WTC11 (cell line): ENCODE measurements around the gene OXER1. TPM values are rescaled to one million over a fixed set of nuclear protein-coding genes. Genes with fewer than 3 reads are reported as not detected.

Source experiments
- ATAC-seq: fragments of 200-7000 bp; cut with Tn5 transposase; 2 replicates; pipeline ENCODE4 v1.10.0; 2021; ENCODE audit warnings: mild to moderate bottlenecking, moderate library complexity
- CTCF ChIA-PET: fragments of 300-600 bp; sonication (Branson Sonifier 250); formaldehyde crosslinking; loops from one replicate; lab custom pipeline; 2021; ENCODE audit warnings: antibody characterized with exemption; lab: Charles Lee
- POLR2A ChIA-PET: fragments of 350-600 bp; sonication (Branson Sonifier 250); formaldehyde crosslinking; loops from one replicate; lab custom pipeline; 2021; ENCODE audit warnings: antibody characterized with exemption; lab: Charles Lee
- DNase-seq: peaks from one replicate; pipeline ENCODE4 v3.0.0; 2021; ENCODE audit warnings: low spot score
- H3K27ac Mint-ChIP-seq: 2 replicates; pipeline ENCODE4 v1.8.0; 2021; ENCODE audit warnings: mixed read lengths
- H3K27me3 Mint-ChIP-seq: 2 replicates; pipeline ENCODE4 v1.8.0; 2021; ENCODE audit warnings: low read depth, mild to moderate bottlenecking, moderate library complexity, mixed read lengths
- H3K36me3 Mint-ChIP-seq: 2 replicates; pipeline ENCODE4 v1.8.0; 2021; ENCODE audit warnings: mixed read lengths
- H3K4me1 Mint-ChIP-seq: 2 replicates; pipeline ENCODE4 v1.8.0; 2022; ENCODE audit warnings: mixed read lengths
- H3K4me3 Mint-ChIP-seq: 2 replicates; pipeline ENCODE4 v1.8.0; 2021; ENCODE audit warnings: mild to moderate bottlenecking, moderate library complexity, mixed read lengths
- H3K9me3 Mint-ChIP-seq: 2 replicates; pipeline ENCODE4 v1.8.0; 2021; ENCODE audit warnings: mixed read lengths
- AR ChIP-seq: fragments of 250-450 bp; sonication (Bioruptor Pico); IDR thresholded peaks from 2 replicates; pipeline ENCODE4 v1.9.0; 2021; ENCODE audit warnings: mild to moderate bottlenecking
- ATF3 ChIP-seq: sonication (generic); formaldehyde crosslinking; conservative IDR thresholded peaks from 2 replicates; pipeline ENCODE4 v1.8.1; 2022; ENCODE audit warnings: mild to moderate bottlenecking, missing genetic modification reagents
- CBFB ChIP-seq: sonication (generic); formaldehyde crosslinking; IDR thresholded peaks from 2 replicates; pipeline ENCODE4 v1.8.1; 2022; ENCODE audit warnings: mild to moderate bottlenecking, low read depth, missing genetic modification reagents
- CREM ChIP-seq: sonication (generic); formaldehyde crosslinking; IDR thresholded peaks from 2 replicates; pipeline ENCODE4 v1.8.1; 2022; ENCODE audit warnings: mild to moderate bottlenecking, missing genetic modification reagents, moderate library complexity
- FOXJ3 ChIP-seq: sonication (generic); formaldehyde crosslinking; IDR thresholded peaks from 2 replicates; pipeline ENCODE4 v1.9.0; 2021; ENCODE audit warnings: missing genetic modification reagents, mild to moderate bottlenecking, borderline replicate concordance
- HMGXB4 ChIP-seq: sonication (generic); formaldehyde crosslinking; IDR thresholded peaks from 2 replicates; pipeline ENCODE4 v1.8.1; 2023; ENCODE audit warnings: mild to moderate bottlenecking, moderate library complexity, missing genetic modification reagents
- KAT7 ChIP-seq: sonication (generic); formaldehyde crosslinking; IDR thresholded peaks from 2 replicates; pipeline ENCODE4 v1.8.1; 2023; ENCODE audit warnings: missing genetic modification reagents, mild to moderate bottlenecking, borderline replicate concordance
- PRRX2 ChIP-seq: fragments of 250-450 bp; sonication (Bioruptor Pico); IDR thresholded peaks from 2 replicates; pipeline ENCODE4 v1.8.0; 2021; ENCODE audit warnings: mild to moderate bottlenecking
- SP1 ChIP-seq: sonication (generic); formaldehyde crosslinking; conservative IDR thresholded peaks from 2 replicates; pipeline ENCODE4 v1.8.1; 2022; ENCODE audit warnings: missing genetic modification reagents
- TCF7 ChIP-seq: sonication (generic); formaldehyde crosslinking; IDR thresholded peaks from 2 replicates; pipeline ENCODE4 v1.8.0; 2022; ENCODE audit warnings: mild to moderate bottlenecking, low read depth, missing genetic modification reagents, moderate library complexity
- TP53 ChIP-seq: sonication (generic); formaldehyde crosslinking; IDR thresholded peaks from 2 replicates; pipeline ENCODE4 v1.8.1; 2023; ENCODE audit warnings: mild to moderate bottlenecking, missing genetic modification reagents
- ZNF232 ChIP-seq: sonication (generic); formaldehyde crosslinking; IDR thresholded peaks from 2 replicates; pipeline ENCODE4 v1.8.0; 2022; ENCODE audit warnings: mild to moderate bottlenecking, missing genetic modification reagents
- ZNF532 ChIP-seq: fragments of 250-450 bp; sonication (Bioruptor Pico); IDR thresholded peaks from 2 replicates; pipeline ENCODE4 v1.9.0; 2021; ENCODE audit warnings: mild to moderate bottlenecking, borderline replicate concordance
- total RNA-seq: library from RNA; stranded (reverse); gene quantifications from 3 replicates; pipeline ENCODE4 v1.2.3, GENCODE V29; 2021

The OXER1 gene
- total RNA-seq, 1 experiment from 2014 or later: 2.6 TPM

GRCh38 chr2:42721898-42722297, 42.0 kb downstream of the OXER1 start (continued):
- no peak for TF ChIP-seq ATF3
- no peak for TF ChIP-seq TCF7
- no peak for TF ChIP-seq SP1
- no peak for TF ChIP-seq FOXJ3
- no peak for TF ChIP-seq HMGXB4 (CRISPR knock-in tag)
- TF ChIP-seq ZNF532 (CRISPR knock-in tag): no peak
- no peak for TF ChIP-seq PRRX2

- H3K36me3 Mint-ChIP-seq: peaks cover 1% of the 10 kb centered on the region; the same call in 1 of the 2 replicates
- ChIA-PET POLR2A (no interaction called here), CTCF (no interaction called here)
- peak overlapping the region; percentile 85 for H3K27ac Mint-ChIP-seq
- H3K4me1 Mint-ChIP-seq: peaks cover 13% of the 10 kb centered on the region
- peak; percentile 76 for ATAC-seq
- TF ChIP-seq CBFB (no peak), TP53 (CRISPR knock-in tag) (no peak), AR (CRISPR knock-in tag) (0 out of 2 replicates have a peak, but pooled peaks have one; percentile 21), KAT7 (CRISPR knock-in tag) (no peak), CREM (CRISPR knock-in tag) (no peak), ZNF232 (no peak), ZNF532 (CRISPR knock-in tag) (0 out of 2 replicates have a peak, but pooled peaks have one; percentile 12)
- TF ChIP-seq, all 79 proteins: peak for 2
- Mint-ChIP-seq H3K9me3 (no peaks in the 10 kb centered on the region), H3K4me3 (no peak overlapping the region), H3K27me3 (no peaks in the 10 kb centered on the region)
- DNase-seq: no peak
Observed at GRCh38 chr2:42714686-42715085, 49.2 kb downstream of the OXER1 start.
